Spleen (tissue), 11 donors: ENCODE measurements around the gene SARS1. TPM values are rescaled to one million over a fixed set of nuclear protein-coding genes. Genes with fewer than 3 reads are reported as not detected.
A peak's percentile ranks its signal among the peaks of the same experiment; 100 is the strongest.

Experiments used
- DNase-seq: peaks from one replicate; pipeline ENCODE4 v3.0.0-alpha.2; 2020
- H3K27ac ChIP-seq, 8 donors: fragments of 200-600 bp; sonication (generic) in 7 of 8; 1 replicate in 4 of 8; 2 replicates in 4 of 8; pipeline versions ENCODE4 v1.5.0 to v1.8.0; 2016 to 2021; ENCODE audit warnings: inconsistent platforms in 4 of 8, mild to moderate bottlenecking in 4 of 8, moderate library complexity in 1 of 8
- H3K27me3 ChIP-seq, 7 donors: fragments of 200-600 bp; sonication (generic) in 6 of 7; replicated peaks in 1 of 7; 1 replicate in 4 of 7; 2 replicates in 3 of 7; pipeline versions ENCODE4 v1.5.0 to v1.8.0; 2016 to 2021; ENCODE audit warnings: inconsistent platforms in 3 of 7, mild to moderate bottlenecking in 1 of 7
- H3K36me3 ChIP-seq, 6 donors: fragments of 200-600 bp; sonication (generic) in 5 of 6; 1 replicate in 4 of 6; 2 replicates in 2 of 6; pipeline versions ENCODE4 v1.5.0 to v1.8.0; 2016 to 2021; ENCODE audit warnings: inconsistent platforms in 2 of 6
- H3K4me1 ChIP-seq, 6 donors: fragments of 200-600 bp; sonication (generic) in 5 of 6; 1 replicate in 3 of 6; 2 replicates in 3 of 6; pipeline versions ENCODE4 v1.5.0 to v1.8.0; 2016 to 2021; ENCODE audit warnings: inconsistent platforms in 3 of 6
- H3K4me3 ChIP-seq, 8 donors: fragments of 200-600 bp; sonication (generic) in 7 of 8; 1 replicate in 4 of 8; 2 replicates in 4 of 8; pipeline versions ENCODE4 v1.5.0 to v1.8.0; 2016 to 2021; ENCODE audit warnings: inconsistent platforms in 4 of 8, mild to moderate bottlenecking in 4 of 8, moderate library complexity in 2 of 8
- H3K9me3 ChIP-seq, 8 donors: fragments of 200-600 bp; sonication (generic) in 7 of 8; 1 replicate in 4 of 8; 2 replicates in 4 of 8; pipeline versions ENCODE4 v1.5.0 to v1.8.0; 2016 to 2021; ENCODE audit warnings: inconsistent platforms in 4 of 8
- POLR2A ChIP-seq, 3 donors: fragments of 450-650 bp; IDR thresholded peaks; one replicate each; pipeline ENCODE4 v1.5.1; 2017; ENCODE audit warnings: antibody characterized with exemption in 3 of 3, mild to moderate bottlenecking in 1 of 3
- POLR2AphosphoS5 ChIP-seq, 3 donors: sonication (generic); formaldehyde crosslinking; IDR thresholded peaks; one replicate each; pipeline ENCODE4 v1.5.1; 2017; ENCODE audit warnings: antibody characterized with exemption in 3 of 3
- WGBS, 5 donors: extraction: QIAGEN DNeasy Blood & Tissue Kit in 3 of 5; methylation state at CpG; one replicate each; pipeline versions ENCODE4 v1.1.5 to v1.1.7; 2013 to 2018; 5-methylcytosine and 5-hydroxymethylcytosine counted together
- intact Hi-C: fragments of 100-400 bp; cut with DNase I; formaldehyde crosslinking; loops from one replicate; pipeline ENCODE4 v1.15.0; 2023; ENCODE audit warnings: low total_unique reads
- polyA plus RNA-seq, 3 donors: library from polyadenylated mRNA; stranded (reverse); fragments of 200-250 nt; gene quantifications; one replicate each; pipeline ENCODE4 v1.2.1, GENCODE V29; 2013
- total RNA-seq, 7 donors: library from RNA; depleted of rRNA in 3 of 7; stranded (reverse); fragments of >200 nt in 3 of 7; fragmentation: NEBNext Ultra II Directional in 4 of 7; extraction: Animal tissue kit (Norgen Biotek cat#: 25700) in 4 of 7; gene quantifications; one replicate each; pipeline versions ENCODE4 v1.1.0 to v1.2.1, GENCODE V29; 2016 to 2021
- TF ChIP-seq, protein P1 (sequence below), 11 experiments: fragments of 200-600 bp in 7 of 11; fragments of 450-650 bp in 4 of 11; sonication (generic) in 4 of 11; IDR thresholded peaks in 8 of 11; conservative IDR thresholded peaks in 3 of 11; 1 replicate in 7 of 11; 2 replicates in 4 of 11; pipeline versions ENCODE4 v1.4.0 to v1.8.0; 2016 to 2021; ENCODE audit warnings: antibody characterized with exemption in 11 of 11, inconsistent platforms in 4 of 11, mild to moderate bottlenecking in 1 of 11
- donor health status: healthy with polysubstance abuse.
- donor health status: DM: no; HTN: no; CAD: no; lungs with moderate emphysema.
- donor health status: DM: no; HTN: no; CAD: no.
- donor health status: Bipolar disorder and iron deficiency.
- donor health status: healthy.
- donor health status: DM: no; HTN: no; CAD: no.
- donor health status: DM: yes; HTN: yes; CAD: no.

Gene SARS1
- total and polyA plus RNA-seq, 10 donors = 47.2 to 138 (median 99.0) TPM

DNA sequence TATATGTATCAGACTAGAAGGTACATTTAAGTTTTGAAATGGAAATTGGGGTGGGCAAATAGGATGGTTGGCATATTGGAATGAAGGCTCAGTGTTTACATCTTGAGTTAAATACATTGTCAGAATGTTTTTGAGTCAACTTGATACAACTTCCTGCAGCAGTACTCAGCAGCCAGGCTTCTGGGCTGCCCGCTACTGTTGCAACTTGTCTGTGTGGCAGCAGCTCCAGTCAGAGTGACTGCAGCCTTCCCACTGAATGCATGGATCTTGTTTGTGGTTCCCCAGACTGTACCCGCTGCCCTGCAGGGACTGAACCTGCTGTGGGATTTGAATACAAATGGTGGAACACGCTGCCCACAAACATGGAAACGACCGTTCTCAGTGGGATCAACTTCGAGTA is 24.9 kb upstream of the SARS1 start:
- no peaks in the 10 kb centered on the region for H3K36me3 ChIP-seq
- DNase-seq = no peak
- TF ChIP-seq POLR2AphosphoS5 (IDR thresholded peaks at IDR 0.05) = no peak
- TF ChIP-seq, protein P1, sequence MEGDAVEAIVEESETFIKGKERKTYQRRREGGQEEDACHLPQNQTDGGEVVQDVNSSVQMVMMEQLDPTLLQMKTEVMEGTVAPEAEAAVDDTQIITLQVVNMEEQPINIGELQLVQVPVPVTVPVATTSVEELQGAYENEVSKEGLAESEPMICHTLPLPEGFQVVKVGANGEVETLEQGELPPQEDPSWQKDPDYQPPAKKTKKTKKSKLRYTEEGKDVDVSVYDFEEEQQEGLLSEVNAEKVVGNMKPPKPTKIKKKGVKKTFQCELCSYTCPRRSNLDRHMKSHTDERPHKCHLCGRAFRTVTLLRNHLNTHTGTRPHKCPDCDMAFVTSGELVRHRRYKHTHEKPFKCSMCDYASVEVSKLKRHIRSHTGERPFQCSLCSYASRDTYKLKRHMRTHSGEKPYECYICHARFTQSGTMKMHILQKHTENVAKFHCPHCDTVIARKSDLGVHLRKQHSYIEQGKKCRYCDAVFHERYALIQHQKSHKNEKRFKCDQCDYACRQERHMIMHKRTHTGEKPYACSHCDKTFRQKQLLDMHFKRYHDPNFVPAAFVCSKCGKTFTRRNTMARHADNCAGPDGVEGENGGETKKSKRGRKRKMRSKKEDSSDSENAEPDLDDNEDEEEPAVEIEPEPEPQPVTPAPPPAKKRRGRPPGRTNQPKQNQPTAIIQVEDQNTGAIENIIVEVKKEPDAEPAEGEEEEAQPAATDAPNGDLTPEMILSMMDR (IDR thresholded peaks at IDR 0.05 in 8 of 11, conservative IDR thresholded peaks at IDR 0.05 in 3 of 11) = no peak
- H3K9me3 ChIP-seq = no peaks in the 10 kb centered on the region
- H3K4me3 ChIP-seq = no peak overlapping the region
- peaks cover 3 to 52% (median 8%) of the 10 kb centered on the region in 6 donors for H3K4me1 ChIP-seq
- WGBS, 5 donors = 72 to 90% (median 82%) methylated on average over 6 of the region's 6 CpGs
- intact Hi-C loops = no loop called here
- H3K27ac ChIP-seq = peak overlapping the region in 1 of 8 donors; percentile 33
- no peaks in the 10 kb centered on the region for H3K27me3 ChIP-seq

DNA sequence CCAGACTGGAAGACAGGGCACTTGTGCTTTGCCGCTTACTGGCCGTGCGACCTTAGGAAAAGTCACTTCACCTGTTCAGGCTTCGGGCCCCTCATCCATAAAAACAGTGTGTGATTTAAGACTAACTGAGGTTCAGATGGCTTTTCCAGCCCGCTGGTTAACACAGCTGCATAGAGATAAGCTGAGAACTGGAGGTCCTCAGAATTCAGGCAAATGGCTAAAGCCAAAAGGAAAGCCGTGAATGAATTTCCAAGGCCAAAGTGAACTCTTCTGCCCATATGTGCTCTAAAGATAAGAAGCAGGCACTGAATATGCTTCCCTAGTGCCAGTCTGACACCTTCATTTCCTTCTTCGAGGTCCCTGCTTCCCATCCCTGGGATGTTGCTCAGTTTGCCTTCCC is 23.5 kb upstream of the SARS1 start:
- H3K4me3 ChIP-seq = no peak overlapping the region
- no peak for TF ChIP-seq POLR2AphosphoS5 (IDR thresholded peaks at IDR 0.05)
- no peaks in the 10 kb centered on the region for H3K27me3 ChIP-seq
- no peaks in the 10 kb centered on the region for H3K36me3 ChIP-seq
- H3K27ac ChIP-seq = no peak overlapping the region
- peaks cover 4 to 58% (median 13%) of the 10 kb centered on the region in 6 donors for H3K4me1 ChIP-seq
- WGBS, 5 donors = 62 to 82% (median 70%) methylated on average over 7 of the region's 7 CpGs
- no peaks in the 10 kb centered on the region for H3K9me3 ChIP-seq
- intact Hi-C loops = no loop called here
- DNase-seq = no peak

DNA sequence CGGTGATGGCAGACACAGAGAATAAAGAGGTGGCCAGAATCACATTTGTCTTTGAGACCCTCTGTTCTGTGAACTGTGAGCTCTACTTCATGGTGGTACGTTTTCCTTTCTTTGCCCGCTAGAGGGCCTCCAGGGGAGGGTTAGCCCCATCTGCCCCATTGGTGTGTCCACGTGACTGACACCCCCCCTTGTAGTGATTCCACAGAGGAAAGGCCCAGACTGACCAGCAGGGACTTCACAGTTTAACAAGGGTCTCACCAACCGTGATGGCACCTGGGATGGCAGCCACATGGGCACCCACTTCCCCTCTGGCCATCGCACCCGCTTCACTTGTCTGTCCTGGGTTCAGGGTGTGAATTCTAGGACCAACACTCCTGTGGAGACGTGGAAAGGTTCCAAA is 22.3 kb upstream of the SARS1 start:
- peaks cover 4 to 46% (median 13%) of the 10 kb centered on the region in 6 donors for H3K4me1 ChIP-seq
- TF ChIP-seq, protein P1 (IDR thresholded peaks at IDR 0.05 in 8 of 11, conservative IDR thresholded peaks at IDR 0.05 in 3 of 11) = no peak
- TF ChIP-seq POLR2AphosphoS5 (IDR thresholded peaks at IDR 0.05) (no peak), POLR2A (IDR thresholded peaks at IDR 0.05) (no peak)
- intact Hi-C loops = no loop called here
- H3K4me3 ChIP-seq = no peak overlapping the region
- H3K27me3 ChIP-seq = no peaks in the 10 kb centered on the region
- DNase-seq = no peak
- 79 to 86% (median 84%) methylated on average over 6 to 8 of the region's 8 CpGs for WGBS, 5 donors
- H3K9me3 ChIP-seq = no peaks in the 10 kb centered on the region
- H3K36me3 ChIP-seq = no peaks in the 10 kb centered on the region
- no peak overlapping the region for H3K27ac ChIP-seq

DNA sequence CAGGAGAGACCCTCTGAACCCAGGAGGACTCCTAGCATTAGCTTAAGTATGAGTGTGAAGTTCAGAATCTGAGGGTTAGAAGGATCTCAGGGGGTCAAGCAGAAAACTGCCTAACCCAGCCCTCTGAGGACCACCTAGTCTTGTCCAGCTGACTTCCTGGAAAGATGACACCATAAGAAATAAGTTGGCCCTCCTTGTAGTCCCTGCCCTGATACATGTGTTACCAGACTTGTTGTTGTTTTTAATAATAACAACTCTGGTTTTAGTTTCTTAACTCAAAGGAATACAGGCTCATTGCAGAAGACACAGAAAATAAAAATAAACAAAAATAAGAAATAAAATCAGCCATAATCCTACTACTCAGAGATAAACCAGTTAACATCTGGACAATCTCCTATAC is 21.8 kb upstream of the SARS1 start:
- peaks cover 4 to 41% (median 11%) of the 10 kb centered on the region in 6 donors for H3K4me1 ChIP-seq
- intact Hi-C loops = no loop called here
- H3K27ac ChIP-seq = no peak overlapping the region
- no peaks in the 10 kb centered on the region for H3K36me3 ChIP-seq
- no peak for TF ChIP-seq POLR2A (IDR thresholded peaks at IDR 0.05)
- no peaks in the 10 kb centered on the region for H3K27me3 ChIP-seq
- no peak for DNase-seq
- no peaks in the 10 kb centered on the region for H3K9me3 ChIP-seq
- no peak overlapping the region for H3K4me3 ChIP-seq

DNA sequence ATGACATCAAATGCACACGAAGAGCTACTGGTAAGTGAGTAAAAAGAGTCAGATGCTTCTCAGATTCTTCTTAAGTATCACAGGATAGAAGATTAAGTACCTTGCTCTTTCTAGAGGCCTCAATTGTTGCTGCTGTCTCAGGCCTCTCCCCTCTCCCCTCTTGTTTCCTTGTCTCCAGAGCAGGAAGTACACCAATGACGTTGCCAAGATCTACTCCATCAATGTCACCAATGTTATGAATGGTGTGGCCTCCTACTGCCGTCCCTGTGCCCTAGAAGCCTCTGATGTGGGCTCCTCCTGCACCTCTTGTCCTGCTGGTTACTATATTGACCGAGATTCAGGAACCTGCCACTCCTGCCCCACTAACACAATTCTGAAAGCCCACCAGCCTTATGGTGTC is 21.3 kb upstream of the SARS1 start:
- Histone ChIP-seq H3K27me3 (no peaks in the 10 kb centered on the region), H3K36me3 (no peaks in the 10 kb centered on the region), H3K9me3 (no peaks in the 10 kb centered on the region), H3K4me1 (peaks cover 4 to 37% (median 11%) of the 10 kb centered on the region in 6 donors), H3K4me3 (no peak overlapping the region), H3K27ac (no peak overlapping the region)
- intact Hi-C loops = no loop called here
- WGBS, 5 donors = 52 to 64% (median 52%) methylated on average over 4 of the region's 4 CpGs
- no peak for DNase-seq
- TF ChIP-seq, protein P1 (IDR thresholded peaks at IDR 0.05 in 8 of 11, conservative IDR thresholded peaks at IDR 0.05 in 3 of 11) = no peak
- no peak for TF ChIP-seq POLR2AphosphoS5 (IDR thresholded peaks at IDR 0.05)
- TF ChIP-seq POLR2A (IDR thresholded peaks at IDR 0.05) = no peak
